ENCODE measurements around the gene GET4. TPM values are rescaled to one million over a fixed set of nuclear protein-coding genes. Genes with fewer than 3 reads are reported as not detected.

GET4 gene
- polyA plus RNA-seq, 1 of the 3 experiments (the other 2 are of a cell fraction), result 63.1 TPM

DNA sequence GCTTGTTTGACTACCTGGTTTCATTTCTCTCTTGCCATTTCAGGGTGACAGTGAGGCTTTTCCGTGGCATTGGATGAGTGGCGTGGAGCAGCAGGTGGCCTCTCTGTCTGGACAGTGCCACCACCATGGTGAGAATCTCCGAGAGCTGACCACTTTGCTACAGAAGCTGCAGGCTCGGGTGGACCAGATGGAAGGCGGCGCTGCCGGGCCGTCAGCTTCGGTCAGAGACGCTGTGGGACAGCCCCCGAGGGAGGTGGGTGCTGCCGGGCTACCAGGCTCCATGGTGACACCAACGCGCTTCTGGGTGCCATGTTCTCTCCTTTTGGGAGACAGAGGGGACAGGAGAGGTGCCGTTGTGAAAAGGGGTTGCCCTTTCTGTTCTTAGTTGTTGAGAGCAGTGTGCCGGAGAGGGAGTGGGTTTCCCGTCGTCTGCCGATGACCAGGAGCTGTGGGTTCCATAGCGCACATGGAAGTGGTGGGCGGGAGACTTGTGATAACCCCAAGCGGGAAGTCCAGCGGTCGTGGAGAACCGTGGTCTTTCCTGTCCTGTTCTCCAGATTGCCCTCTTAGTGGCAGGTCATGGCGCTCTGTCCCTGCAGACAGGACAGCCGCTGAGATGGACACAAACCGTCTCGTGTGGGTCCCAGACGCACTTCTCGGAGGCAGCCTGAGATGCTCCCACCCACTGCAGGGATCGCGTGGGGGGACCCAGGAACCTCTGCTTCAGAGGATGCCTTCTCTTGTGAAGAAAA, 22.8 kb upstream of the GET4 start:
- H3K4me1 ChIP-seq (ENCODE audit: control insufficient read depth in 1 of 2, insufficient read depth in 2 of 2, low read depth in 1 of 2, low read length in 1 of 2), result no peaks in the 10 kb centered on the region
- H4K20me1 ChIP-seq (ENCODE audit: insufficient read depth), result no peaks in the 10 kb centered on the region
- no peak overlapping the region for H3K9ac ChIP-seq
- DNase-seq, result no peak
- no peak overlapping the region for H2AFZ ChIP-seq (ENCODE audit: low read depth)
- H3K79me2 ChIP-seq (ENCODE audit: insufficient read depth), result peaks cover 38% of the 10 kb centered on the region; the same call in 1 of the 2 replicates
- H3K4me3 ChIP-seq (ENCODE audit: low read depth in 2 of 2, low read length in 1 of 2), result no peak overlapping the region
- no peak for TF ChIP-seq RFX5 (IDR thresholded peaks at IDR 0.05; ENCODE audit: low read length)
- TF ChIP-seq USF2 (IDR thresholded peaks at IDR 0.05; ENCODE audit: borderline replicate concordance, low read depth, low read length), result no peak
- TF ChIP-seq JUND (IDR thresholded peaks at IDR 0.05), result no peak
- no peak for TF ChIP-seq TEAD4 (IDR thresholded peaks at IDR 0.05; ENCODE audit: borderline replicate concordance, insufficient read depth)
- TF ChIP-seq POLR2AphosphoS5 (IDR thresholded peaks at IDR 0.05; ENCODE audit: low read depth, low read length), result no peak
- no peaks in the 10 kb centered on the region for H3K9me2 ChIP-seq
- H3K27ac ChIP-seq (ENCODE audit: low read depth in 2 of 2, low read length in 1 of 2), result no peak overlapping the region
- POLR2A ChIA-PET, result no interaction called here
- peaks cover 76 to 84% of the 10 kb centered on the region in 2 experiments for H3K36me3 ChIP-seq (replicated peaks in 1 of 2; ENCODE audit: control insufficient read depth in 1 of 2, insufficient read depth in 2 of 2, low read length in 1 of 2)
- H3K9me3 ChIP-seq, result no peaks in the 10 kb centered on the region
- no peak overlapping the region for H3K4me2 ChIP-seq
- no peaks in the 10 kb centered on the region for H3K27me3 ChIP-seq (ENCODE audit: insufficient read depth)
- 90% methylated on average over 28 of the region's 33 CpGs for WGBS (ENCODE audit: low lambda C conversion rate)
- H3F3A ChIP-seq (replicated peaks; ENCODE audit: insufficient read depth), result no peaks in the 10 kb centered on the region
- CTCF ChIA-PET, result interaction anchor here (2.5 to 14.6 kb wide), 2 partner anchors 17 to 18 kb away, joined by 5 to 123 read pairs; no protein-coding TSS in a partner anchor

DNA sequence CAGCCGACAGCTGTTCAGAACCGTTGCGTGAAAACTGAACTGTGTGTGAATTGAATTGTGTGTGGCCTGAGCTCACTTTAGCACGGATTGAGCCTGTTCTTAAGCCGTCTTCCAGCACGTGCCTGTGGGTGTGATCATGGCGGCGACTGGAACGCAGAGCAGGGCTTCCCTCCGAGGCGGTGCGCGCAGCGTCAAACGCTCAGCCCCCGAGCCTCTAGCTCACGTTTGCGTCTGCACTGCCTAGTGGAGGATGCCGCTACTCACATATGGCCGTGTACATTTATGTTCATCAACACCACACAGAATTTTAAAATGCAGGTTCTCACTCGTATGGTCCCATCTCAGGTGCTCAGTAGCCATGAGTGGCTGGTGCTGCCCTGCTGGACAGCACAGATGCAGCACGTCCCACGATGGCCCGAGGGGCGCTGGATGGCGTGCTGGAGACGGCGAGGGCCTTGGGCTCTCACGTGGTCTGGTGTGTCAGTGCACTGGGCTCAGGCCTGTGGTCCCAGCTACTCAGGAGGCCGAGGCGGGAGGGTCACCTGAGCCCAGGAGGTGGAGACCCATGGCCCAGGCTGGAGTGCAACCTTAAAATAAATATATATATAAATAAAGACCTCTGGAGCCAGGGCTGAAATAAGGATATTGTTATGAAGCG, 22.1 kb upstream of the GET4 start:
- H3K9me2 ChIP-seq, result no peaks in the 10 kb centered on the region
- ChIA-PET POLR2A (no interaction called here), CTCF (interaction anchor here (0.6 to 14.6 kb wide), 2 partner anchors 18 to 288 kb away, joined by 3 to 123 read pairs; no protein-coding TSS in a partner anchor)
- H3F3A ChIP-seq (replicated peaks; ENCODE audit: insufficient read depth), result no peaks in the 10 kb centered on the region
- peaks cover 36% of the 10 kb centered on the region; the same call in 1 of the 2 replicates for H3K79me2 ChIP-seq (ENCODE audit: insufficient read depth)
- peaks cover 74 to 86% of the 10 kb centered on the region in 2 experiments for H3K36me3 ChIP-seq (replicated peaks in 1 of 2; ENCODE audit: control insufficient read depth in 1 of 2, insufficient read depth in 2 of 2, low read length in 1 of 2)
- H3K9me3 ChIP-seq, result no peaks in the 10 kb centered on the region
- H3K4me2 ChIP-seq, result no peak overlapping the region
- DNase-seq, result no peak
- TF ChIP-seq CHD2 (IDR thresholded peaks at IDR 0.05; ENCODE audit: low read length, partially characterized antibody) (no peak), EZH2phosphoT487 (IDR thresholded peaks at IDR 0.05; ENCODE audit: borderline replicate concordance, low read depth) (no peak), NRF1 (IDR thresholded peaks at IDR 0.05; ENCODE audit: low read depth, low read length) (no peak), RFX5 (IDR thresholded peaks at IDR 0.05; ENCODE audit: low read length) (no peak), IRF3 (IDR thresholded peaks at IDR 0.05; ENCODE audit: low read depth, low read length) (no peak), TAF1 (IDR thresholded peaks at IDR 0.05; ENCODE audit: borderline replicate concordance, low read depth, low read length) (no peak), RXRA (IDR thresholded peaks at IDR 0.05; ENCODE audit: borderline replicate concordance, low read depth) (no peak), RAD21 (IDR thresholded peaks at IDR 0.05; ENCODE audit: low read length) (no peak), RCOR1 (IDR thresholded peaks at IDR 0.05; ENCODE audit: low read length) (no peak), FOXM1 (IDR thresholded peaks at IDR 0.05; ENCODE audit: low read depth) (no peak), ELF1 (IDR thresholded peaks at IDR 0.05) (no peak), POLR2AphosphoS5 (IDR thresholded peaks at IDR 0.05; ENCODE audit: low read depth, low read length) (no peak), FOSL2 (IDR thresholded peaks at IDR 0.05; ENCODE audit: borderline replicate concordance, low read depth) (no peak), NFIC (IDR thresholded peaks at IDR 0.05; ENCODE audit: borderline replicate concordance) (no peak)
- H3K9ac ChIP-seq, result no peak overlapping the region
- no peak overlapping the region for H3K27ac ChIP-seq (ENCODE audit: low read depth in 2 of 2, low read length in 1 of 2)
- H3K4me1 ChIP-seq (ENCODE audit: control insufficient read depth in 1 of 2, insufficient read depth in 2 of 2, low read depth in 1 of 2, low read length in 1 of 2), result peaks cover 0 to under 1% of the 10 kb centered on the region in 2 experiments; a peak in 1 of 4 replicates
- no peaks in the 10 kb centered on the region for H4K20me1 ChIP-seq (ENCODE audit: insufficient read depth)
- no peak overlapping the region for H2AFZ ChIP-seq (ENCODE audit: low read depth)
- H3K27me3 ChIP-seq (ENCODE audit: insufficient read depth), result no peaks in the 10 kb centered on the region
- 93% methylated on average over 32 of the region's 32 CpGs for WGBS (ENCODE audit: low lambda C conversion rate)
- no peak overlapping the region for H3K4me3 ChIP-seq (ENCODE audit: low read depth in 2 of 2, low read length in 1 of 2)
